Progenitor cell of endocrine pancreas (in vitro differentiated cells): ENCODE measurements around the gene TSPAN5. TPM values are rescaled to one million over a fixed set of nuclear protein-coding genes. Genes with fewer than 3 reads are reported as not detected.

Experiments
- DNase-seq: peaks from one replicate; pipeline ENCODE4 v3.0.0; 2021; ENCODE audit warnings: low spot score; ENCODE audit not compliant: unreplicated experiment
- H3K27ac Mint-ChIP-seq: 2 replicates; pipeline ENCODE4 v1.8.0; 2021; ENCODE audit warnings: mild to moderate bottlenecking, moderate library complexity, mixed read lengths
- H3K27me3 Mint-ChIP-seq: 2 replicates; pipeline ENCODE4 v1.8.0; 2021; ENCODE audit warnings: mixed read lengths
- H3K36me3 Mint-ChIP-seq: 2 replicates; pipeline ENCODE4 v1.8.0; 2022; ENCODE audit warnings: mixed read lengths; ENCODE audit not compliant: insufficient read depth
- H3K4me1 Mint-ChIP-seq: 2 replicates; pipeline ENCODE4 v1.8.0; 2021; ENCODE audit warnings: low read depth, mixed read lengths
- H3K4me3 Mint-ChIP-seq: 2 replicates; pipeline ENCODE4 v1.8.0; 2021; ENCODE audit warnings: low read depth, mild to moderate bottlenecking, moderate library complexity, mixed read lengths
- H3K9me3 Mint-ChIP-seq: 2 replicates; pipeline ENCODE4 v1.8.0; 2021; ENCODE audit warnings: low read depth, mixed read lengths
- CTCF ChIP-seq: fragments of 200-600 bp; sonication (generic); IDR thresholded peaks from one replicate; pipeline ENCODE4 v1.5.0; 2021; ENCODE audit warnings: antibody characterized with exemption, mild to moderate bottlenecking; ENCODE audit not compliant: unreplicated experiment
- total RNA-seq: library from RNA; stranded (reverse); gene quantifications from 2 replicates; pipeline ENCODE4 v1.2.1, GENCODE V29; 2021

The TSPAN5 gene
- total RNA-seq, 1 donor from 2014 or later = 6.1 TPM

GRCh38 chr4:98694076-98694475 is 35.7 kb upstream of the TSPAN5 start:
- Mint-ChIP-seq H3K27ac (no peak overlapping the region), H3K4me1 (peaks cover 2% of the 10 kb centered on the region), H3K27me3 (no peaks in the 10 kb centered on the region), H3K36me3 (peaks cover 2% of the 10 kb centered on the region), H3K9me3 (peaks cover 14% of the 10 kb centered on the region), H3K4me3 (no peak overlapping the region)
- no peak for DNase-seq
- no peak for TF ChIP-seq CTCF

GRCh38 chr4:98692411-98692810 is 34.0 kb upstream of the TSPAN5 start:
- no peak overlapping the region for H3K27ac Mint-ChIP-seq
- H3K9me3 Mint-ChIP-seq = peaks cover 11% of the 10 kb centered on the region
- H3K36me3 Mint-ChIP-seq = peaks cover 2% of the 10 kb centered on the region
- no peaks in the 10 kb centered on the region for H3K27me3 Mint-ChIP-seq
- H3K4me3 Mint-ChIP-seq = no peak overlapping the region
- peaks cover 2% of the 10 kb centered on the region for H3K4me1 Mint-ChIP-seq
- TF ChIP-seq CTCF = no peak
- no peak for DNase-seq

GRCh38 chr4:98691588-98691987 is 33.2 kb upstream of the TSPAN5 start:
- Mint-ChIP-seq H3K4me1 (peaks cover 5% of the 10 kb centered on the region), H3K9me3 (peaks cover 6% of the 10 kb centered on the region), H3K4me3 (no peak overlapping the region), H3K27ac (no peak overlapping the region), H3K36me3 (peaks cover 2% of the 10 kb centered on the region), H3K27me3 (no peaks in the 10 kb centered on the region)
- no peak for DNase-seq
- no peak for TF ChIP-seq CTCF

DNA sequence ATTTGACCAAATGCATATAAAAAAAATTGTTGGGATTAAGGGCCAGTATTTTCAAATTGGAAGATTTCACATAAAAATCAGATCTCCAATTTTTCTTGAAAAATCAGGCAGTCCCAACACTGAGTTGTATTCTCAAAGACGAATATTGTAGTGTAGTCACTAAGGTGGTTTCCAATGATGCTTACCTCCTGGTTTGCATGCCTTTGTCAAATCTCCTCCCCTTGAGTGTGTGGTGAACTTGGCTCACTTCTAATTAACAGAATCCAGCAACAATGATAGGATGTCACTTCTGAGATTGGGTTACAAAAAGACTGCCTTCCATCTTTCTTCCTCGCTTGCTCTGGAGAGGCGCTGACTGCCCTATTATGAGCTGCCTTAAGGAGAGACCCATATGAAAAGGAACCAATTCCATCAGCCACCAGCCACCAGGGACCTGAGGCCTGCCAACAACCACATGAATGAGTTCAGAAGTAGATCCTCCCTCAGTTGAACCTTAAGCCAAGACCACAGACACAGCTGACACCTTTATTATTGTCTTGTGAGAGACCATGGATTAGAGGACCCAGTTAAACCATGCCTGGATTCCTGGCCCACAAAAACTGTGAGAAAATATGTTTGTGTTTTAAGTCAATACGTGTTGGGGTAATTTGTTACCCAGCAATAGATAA is 31.2 kb upstream of the TSPAN5 start:
- peaks cover 2% of the 10 kb centered on the region for H3K36me3 Mint-ChIP-seq
- H3K9me3 Mint-ChIP-seq = peaks cover 6% of the 10 kb centered on the region
- H3K27me3 Mint-ChIP-seq = no peaks in the 10 kb centered on the region

More for the DNA sequence above, 31.2 kb upstream of the TSPAN5 start:
- H3K27ac Mint-ChIP-seq = no peak overlapping the region
- no peak for DNase-seq
- no peak overlapping the region for H3K4me3 Mint-ChIP-seq
- H3K4me1 Mint-ChIP-seq = peaks cover 11% of the 10 kb centered on the region
- no peak for TF ChIP-seq CTCF
